CD4-positive, alpha-beta T cell treated with Interleukin-10 for 1 hour (primary cell): ENCODE results near the gene LPP.

ENCODE experiments used
- DNase-seq: peaks from one replicate; pipeline ENCODE4 v3.0.0-alpha.2; 2020

LPP gene

DNA sequence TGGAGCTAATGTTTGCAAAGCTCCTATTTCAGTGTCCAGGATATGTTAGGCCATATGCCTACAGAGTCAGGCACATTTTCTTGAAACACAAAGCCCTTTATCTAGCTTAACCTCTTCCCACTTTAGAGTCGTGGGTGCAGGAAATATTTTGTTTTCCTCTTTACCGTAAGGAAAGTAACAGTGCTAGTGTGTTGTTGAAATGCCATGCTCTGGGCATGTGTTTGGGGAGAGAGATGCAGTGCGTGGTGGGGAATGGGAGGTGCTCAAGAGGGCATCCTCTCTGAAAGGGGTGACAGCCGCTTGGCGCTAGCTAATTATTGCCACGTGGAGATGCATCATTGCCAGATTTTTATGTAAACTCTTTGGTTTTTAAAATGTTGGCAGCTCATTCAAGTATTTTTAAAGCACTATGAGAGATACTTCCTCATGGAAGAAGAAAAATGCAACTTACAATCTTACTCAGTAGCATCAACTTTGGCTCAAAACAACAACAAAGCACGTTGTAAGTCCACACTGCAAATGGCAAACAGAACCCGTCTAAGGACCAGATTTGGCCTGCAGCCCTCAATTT lies 152.6 kb downstream of the LPP start:
- no peak for DNase-seq

DNA sequence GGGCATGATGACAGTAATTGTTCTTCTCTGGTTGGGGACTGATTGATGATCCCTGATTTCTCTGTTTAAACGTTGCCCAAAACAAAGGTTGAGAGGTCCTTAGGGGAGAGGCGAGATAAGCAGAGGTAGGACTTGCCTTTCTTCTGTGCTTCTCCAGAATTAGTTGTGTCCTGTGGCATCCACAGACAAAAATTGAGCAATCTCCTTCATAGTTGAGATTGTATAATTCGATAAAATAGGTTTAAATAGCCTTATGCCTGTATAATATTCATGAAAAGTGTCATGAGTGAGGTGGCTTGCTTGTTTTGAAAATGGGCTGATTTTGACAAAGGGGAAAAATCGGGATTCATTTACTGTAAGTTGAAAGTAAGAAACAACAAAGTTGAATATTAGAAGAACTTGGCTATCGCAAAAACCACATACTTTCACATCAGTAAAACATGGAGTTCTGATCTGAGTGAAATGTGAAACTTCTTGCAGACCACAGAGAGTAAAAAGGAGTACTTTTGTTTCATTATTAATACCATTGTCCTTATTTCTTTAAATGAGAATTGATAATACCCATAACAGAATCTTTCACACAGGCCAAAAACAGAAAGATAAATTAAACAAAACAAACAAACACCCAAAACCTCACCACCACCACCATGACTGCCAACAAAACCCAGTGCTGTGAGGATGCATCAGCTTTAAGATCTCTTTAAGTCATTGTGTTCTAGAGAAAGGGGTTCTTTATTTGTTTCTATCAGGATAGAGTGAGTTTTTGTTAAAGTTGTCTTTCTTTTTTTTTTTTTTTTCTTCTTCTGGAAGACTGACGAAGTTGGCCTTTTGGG lies 155.7 kb downstream of the LPP start:
- no peak for DNase-seq

DNA sequence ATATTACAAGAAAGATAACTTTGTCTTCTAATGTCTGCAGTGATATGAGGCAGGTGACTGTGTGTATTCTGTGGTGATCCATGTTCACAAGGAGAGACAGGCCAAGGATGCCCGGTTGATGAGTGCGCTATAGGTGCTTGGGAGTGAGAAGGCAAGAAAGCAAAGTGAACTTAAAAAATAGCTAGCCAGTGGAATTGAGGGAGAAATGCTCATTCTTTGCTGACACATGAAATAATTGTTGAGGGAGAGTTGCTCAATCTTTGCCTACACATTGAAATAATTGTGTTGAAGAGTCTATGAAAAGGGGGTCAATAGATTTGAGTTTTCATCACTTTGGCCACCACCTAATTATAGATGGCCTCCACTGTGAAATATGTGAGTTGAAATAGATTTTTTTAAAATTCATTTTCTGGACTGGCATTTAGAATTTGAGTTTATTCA lies 156.3 kb downstream of the LPP start:
- no peak for DNase-seq

DNA sequence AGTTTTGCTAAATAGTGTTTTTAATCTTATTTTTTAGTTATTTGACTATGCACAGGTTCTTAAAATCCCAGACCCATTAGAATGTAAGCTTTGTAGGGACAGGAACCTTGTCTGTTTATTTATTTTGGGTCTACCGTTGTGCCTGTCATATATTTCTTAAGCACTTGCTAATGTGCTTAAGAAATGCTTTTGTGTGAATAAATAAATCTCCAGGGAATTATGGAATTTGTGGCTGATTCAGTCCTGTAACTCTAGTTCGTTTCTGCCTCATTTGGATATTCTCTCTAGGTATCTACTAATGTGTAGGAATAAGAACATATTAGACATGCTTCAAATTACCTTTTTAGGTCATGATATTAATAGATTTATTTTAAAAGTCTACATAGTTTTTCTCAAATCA lies 161.6 kb downstream of the LPP start:
- DNase-seq = no peak

DNA sequence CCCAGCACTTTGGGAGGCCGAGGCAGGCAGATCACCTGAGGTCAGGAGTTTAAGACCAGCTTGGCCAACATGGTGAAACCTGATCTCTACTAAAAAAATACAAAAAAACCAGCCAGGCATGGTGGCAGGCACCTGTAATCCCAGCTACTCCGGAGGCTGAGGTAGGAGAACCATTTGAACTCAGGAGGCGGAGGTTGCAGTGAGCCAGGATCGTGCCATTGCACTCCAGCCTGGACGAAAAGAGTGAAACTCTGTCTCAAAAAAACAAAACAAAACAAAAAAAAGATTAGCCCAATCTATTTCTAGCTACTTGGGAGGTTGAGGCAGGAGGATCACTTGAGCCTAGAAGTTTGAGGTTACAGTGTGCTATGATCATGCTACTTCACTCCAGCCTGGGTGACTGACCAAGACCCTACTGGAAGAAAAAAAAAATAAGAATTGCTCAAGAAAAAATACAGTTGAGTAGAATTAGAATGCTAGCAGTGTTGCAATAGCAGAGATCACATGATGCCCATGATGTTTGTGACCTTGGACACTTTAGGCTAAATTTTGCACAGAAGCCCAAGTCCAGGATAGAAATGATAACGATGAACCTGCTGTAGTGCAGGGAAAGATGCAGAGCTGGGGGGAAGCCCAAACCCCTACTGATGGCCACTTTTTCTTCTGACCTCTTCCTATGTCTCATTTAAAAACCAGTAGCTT lies 162.2 kb downstream of the LPP start:
- DNase-seq = no peak

DNA sequence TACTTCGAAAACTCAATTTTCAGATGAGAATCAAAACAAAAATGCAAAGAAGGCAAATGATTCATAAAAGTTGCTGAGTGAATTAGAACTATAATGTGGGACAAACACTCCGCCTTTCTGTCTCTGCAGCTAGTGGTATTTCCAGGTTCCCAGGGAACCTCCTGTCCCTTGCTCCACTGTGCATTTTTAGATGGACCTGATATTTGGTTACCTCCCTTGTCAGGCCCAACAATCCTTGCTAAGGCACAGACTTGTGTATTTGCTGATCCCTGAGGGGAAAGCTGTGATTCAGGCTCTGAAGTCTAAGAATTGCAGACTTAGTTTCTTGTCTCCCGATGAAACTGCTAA lies 162.7 kb downstream of the LPP start:
- DNase-seq = no peak

DNA sequence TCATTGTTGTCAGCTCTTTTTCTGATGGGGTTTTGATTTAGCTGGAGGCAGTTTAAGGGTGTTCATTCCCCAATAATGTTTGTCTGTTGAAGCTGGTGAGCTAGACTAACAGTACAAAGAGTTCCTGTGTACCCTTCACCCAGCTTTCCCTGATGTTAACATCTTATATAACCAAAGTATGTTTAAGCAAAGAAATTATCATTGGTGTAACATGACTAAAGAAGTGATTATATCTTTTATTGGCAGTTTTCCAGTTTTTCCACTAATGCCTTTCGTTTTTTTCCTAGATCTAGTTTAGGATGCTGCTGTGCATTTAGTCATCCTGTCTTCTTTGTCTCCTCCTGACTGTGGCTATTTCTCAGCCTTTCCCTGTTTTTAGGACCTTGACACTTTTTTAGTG lies 165.6 kb downstream of the LPP start:
- DNase-seq = no peak

DNA sequence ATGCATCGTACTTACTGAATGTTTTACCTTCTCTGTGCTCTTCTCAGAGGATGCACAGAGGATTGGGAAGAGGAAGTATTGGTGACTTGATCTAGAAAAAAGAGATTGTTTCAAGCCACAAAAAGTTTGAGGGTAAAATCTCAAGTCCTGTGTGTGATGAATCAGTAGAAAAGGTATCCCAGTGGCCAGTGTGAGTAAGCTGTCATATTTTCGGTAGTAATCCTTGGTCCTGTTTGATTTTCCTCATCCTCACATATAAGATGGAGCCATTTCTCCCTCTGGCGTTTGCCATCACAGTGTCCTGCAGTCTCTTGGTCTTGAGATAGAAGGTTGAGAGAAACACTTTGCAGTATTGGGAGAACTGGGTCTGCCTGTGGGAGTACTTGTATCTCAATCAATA lies 166.8 kb downstream of the LPP start:
- DNase-seq = no peak

DNA sequence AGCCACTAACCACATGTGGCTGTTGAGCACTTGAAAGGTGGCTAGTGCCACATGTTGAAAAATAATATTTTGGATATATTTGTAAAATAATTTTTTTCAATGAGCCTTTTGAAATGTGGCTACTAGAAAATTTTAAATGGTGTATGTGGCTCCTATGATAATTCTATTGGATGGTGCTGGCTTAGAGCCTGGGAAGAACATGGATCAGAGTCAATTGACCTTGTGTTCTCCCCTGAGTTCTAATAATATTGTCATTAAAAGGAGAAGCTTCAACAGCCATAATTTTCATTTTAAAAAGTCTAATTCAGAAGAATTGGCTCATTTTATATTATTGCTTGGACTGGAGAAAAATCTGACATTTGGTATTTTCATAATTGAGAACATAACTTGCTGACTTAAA lies 167.3 kb downstream of the LPP start:
- DNase-seq = no peak

DNA sequence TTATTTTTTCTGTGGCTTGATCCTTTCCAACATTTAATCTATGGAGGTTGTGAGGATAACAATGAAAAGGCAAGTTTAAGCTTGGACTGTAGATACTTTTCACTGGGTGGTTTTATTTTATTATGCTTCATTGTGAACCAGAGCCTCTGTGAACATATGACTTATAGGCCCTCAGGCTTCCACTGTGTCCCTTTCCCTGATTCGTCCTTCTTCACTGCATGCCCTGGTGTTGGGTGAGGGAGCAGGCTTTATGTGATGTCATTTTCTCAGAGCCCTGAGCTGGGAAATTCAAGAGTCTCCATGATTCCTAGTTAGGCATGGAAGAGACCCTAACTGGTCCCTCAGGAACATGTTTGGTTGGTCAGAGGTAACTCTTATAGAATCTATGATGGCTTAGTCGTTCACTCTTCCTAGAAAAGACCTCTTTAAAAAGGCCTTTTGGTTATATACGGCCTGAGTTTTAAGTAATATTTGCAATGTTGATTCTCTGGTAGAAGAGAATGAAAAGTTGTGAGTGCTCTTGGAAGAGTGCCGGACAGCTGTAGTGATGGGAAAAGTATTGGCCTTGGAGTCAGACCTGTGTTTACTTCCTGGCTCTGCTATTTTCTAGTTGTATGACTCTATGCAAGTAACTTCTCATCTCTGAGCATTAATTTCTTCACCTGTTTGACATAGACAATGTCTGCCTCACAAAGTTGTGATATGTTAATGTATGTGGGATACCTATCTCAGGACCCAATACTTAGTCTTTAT lies 168.4 kb downstream of the LPP start:
- no peak for DNase-seq

DNA sequence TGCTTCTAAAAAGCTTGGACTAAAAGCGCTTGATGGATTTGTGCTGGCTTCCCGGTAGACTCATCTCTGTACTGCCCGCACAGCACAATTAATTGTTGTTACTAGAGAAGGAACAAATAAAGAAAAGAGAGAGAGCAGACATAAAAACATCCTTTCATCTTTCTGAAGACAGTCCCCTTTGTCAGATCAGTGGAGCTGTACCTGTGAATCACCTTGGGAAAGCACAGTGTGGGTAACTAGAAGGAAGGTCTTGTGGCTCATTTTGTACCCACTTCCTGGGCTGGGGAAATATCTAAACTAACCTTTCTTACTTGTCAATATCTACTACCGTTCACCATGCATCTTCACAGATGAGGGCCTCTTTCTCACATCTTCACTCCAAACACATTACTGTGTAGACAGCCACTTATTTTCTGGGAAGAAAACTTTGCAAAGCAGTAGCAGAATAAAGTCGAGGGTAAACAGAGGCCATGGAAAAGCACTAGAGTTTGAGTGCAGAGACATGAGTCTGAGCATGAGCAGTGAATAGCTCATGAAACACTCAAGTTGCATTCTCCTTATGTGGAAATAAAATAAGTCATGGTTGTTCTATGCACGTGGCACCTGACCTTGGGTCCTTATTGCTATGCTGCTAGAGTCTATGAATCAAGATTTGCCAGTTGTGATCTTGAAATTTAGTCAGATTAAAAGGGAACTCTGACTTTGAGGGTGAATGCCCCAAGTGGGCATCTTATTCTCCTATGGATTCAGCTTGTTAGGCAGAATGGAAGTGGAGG lies 169.3 kb downstream of the LPP start:
- DNase-seq = peak; percentile 73

DNA sequence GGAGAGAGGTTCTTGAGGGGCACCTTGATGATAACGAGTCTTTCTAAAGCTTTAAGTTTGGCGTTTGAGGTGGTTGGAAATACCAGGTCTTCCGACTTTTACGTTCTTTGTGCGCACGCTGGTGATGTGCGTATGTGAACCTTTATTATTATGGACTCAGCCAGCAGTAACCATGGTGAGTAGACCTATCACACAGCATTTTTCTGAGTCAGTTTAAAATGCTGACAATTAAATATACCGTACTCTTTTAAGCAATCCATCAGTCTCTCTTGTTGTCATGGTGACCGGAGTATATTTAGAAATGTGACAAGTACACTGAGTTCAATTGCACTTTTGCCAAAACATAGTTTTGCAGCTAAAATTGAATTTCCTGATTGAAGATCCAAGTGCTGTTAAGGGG lies 172.2 kb downstream of the LPP start:
- no peak for DNase-seq

DNA sequence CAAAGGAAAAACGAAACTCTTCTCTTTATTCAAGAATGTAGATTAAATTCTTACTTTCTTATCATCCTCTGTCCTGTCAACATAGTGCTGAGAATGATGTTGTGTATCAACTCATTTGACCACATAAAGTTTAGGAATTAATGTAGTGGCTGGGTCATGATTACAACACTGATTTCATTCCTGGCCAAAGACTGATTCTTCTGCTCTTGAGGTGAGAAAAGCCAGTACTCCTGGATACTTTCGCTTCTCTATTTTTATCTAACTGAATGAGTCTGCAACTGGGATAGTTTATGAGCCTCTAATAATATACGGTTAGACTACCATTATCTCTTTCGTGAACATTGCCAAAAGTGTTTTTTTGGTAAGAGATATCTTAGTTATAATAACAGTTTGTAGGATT lies 173.0 kb downstream of the LPP start:
- DNase-seq = no peak

DNA sequence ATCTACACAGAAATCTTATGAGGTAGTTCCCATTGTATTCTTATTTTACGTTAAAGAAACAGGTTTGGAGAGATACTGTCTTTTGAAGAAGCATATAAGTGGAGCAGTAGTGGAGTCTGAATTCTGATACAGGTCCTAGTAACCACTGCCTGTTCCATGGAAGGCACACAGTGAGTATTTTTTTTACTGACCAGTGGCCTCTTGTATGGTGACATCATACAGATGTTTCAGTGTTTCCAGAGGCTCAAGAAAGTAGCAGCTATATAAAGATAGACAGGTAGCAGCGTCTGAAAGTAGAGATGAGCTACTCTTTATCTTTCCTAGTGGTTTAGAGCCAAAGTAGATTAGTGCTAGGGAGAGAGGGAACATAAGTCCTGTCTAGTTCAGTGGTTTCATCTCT lies 173.5 kb downstream of the LPP start:
- DNase-seq = no peak

DNA sequence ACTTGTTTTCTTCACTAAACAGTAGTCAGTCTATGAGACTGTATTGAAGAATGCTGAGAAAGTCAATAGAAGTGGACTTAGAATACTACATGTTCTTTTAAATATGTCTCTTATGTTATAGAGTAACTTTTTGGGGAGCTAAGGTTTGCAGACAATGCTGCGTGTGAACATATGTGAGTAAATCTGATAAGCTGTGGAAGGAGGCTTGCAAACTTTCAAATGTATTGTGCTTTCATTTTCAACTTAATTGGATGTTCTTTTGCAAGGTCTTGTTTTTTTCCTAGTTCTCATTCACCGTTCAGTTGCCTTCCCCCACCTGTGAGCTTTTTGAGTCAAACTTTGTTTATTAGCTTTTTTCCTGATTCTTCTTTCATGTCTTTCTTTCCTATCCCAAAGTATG lies 176.2 kb downstream of the LPP start:
- DNase-seq = no peak

DNA sequence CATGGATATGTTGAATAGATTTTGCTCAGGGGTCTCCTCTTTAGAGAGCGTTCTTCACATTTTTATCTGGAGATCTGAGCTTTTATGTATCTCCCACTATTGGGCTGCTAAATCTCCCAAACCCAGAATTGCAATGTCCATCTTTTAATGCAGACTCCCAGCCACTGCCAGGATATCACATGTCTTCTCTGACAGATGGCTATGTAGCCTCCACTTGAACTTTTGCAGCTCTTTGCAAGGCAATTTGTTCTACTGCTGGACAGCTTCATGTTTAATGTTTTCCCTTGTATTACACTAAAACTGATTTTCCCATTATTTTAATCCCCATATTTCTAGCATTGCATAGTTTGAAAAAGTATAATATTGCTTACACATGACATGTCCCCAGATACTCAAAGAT lies 177.2 kb downstream of the LPP start:
- DNase-seq = no peak

DNA sequence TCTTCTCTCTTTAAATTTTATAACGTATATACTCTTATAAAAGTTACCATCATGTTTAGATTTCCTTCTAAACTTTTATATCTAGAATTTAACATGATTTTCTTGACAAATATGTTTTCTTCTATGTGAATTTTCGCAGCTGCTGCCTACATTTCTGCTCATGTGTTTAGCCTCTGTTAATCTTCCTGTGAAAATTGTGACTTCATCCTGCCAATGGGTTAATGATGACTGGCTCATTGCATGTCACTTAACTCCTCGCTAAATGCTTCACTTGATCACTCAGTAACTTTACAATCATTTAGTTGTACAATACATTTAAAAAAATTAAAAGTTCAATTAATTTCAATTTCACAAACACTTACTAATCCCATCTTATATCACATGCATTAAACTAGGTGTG lies 178.1 kb downstream of the LPP start:
- DNase-seq = no peak

DNA sequence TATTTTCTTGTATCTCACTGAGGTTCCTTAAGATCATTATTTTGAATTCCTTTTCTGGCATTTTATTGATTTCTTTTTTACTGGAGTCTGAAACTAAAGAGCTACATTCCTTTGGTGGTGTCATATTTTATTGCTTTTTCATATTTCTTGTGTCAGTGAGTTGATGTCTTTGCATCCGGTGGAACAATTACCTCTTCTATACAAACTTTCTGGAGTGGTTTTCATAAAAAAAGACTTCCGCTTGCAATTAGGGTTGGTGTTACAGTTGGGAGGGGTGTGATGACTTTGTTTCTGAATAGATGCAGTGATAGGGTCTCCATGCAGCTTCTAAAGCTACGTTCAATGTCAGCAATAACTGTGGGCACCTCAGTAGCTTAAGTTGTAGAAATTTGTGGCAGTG lies 181.7 kb downstream of the LPP start:
- DNase-seq = no peak

DNA sequence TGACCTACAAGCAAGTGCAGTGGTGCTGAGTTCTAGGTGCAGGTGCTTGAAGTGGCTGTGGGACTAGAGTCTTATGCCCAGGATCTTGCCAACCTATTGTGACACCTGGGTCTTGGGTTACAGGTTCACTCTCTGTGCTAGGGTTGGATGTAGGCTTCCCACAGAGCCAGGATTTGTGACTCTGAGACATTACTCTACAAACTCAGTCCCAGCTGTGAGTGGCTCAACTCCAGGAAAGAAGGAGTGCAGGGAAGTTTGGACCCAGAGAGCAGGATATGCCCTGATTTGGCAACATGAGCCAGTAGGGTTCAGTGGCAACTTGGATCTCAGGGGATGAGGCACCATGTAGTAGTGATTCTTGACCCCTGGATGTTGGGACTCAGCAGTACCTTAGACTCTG lies 182.2 kb downstream of the LPP start:
- DNase-seq = no peak

DNA sequence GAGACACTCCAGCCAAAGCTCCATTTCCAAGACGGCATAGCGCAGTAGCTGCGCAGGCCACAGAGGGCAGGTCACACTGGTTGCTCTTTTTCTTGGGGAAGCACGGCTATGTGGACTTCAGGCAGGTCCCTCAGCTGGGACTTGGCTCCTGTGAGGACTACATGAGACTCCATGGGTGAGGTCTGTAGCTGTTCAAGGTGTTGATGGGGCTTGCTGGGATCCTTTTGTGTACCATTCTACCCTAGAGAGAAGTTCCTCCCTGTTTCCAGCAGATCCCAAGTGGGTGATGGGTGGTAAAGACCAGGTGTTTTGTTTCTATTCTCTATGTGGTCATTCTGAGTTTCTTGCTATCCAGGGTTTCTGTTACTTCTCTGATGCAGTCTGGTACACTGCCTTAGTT lies 183.3 kb downstream of the LPP start:
- DNase-seq = no peak

DNA sequence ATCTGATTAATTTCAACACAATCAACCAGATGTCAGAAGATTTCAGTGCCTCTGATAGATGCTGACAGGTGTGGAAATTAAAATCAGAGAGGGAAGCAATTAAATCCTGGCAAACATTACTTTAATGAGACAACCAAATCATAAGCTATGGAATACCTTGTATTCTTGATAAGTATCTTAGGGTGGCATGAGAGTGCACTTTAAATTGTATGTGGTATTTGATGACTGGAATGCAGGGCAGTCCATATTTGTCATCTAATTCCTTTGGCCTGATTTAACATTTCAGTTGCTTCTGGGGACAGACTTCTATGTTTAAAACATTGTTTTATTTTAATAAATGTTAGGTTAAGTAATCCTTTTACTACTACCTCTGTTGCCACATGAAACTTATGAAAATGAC lies 184.1 kb downstream of the LPP start:
- DNase-seq = no peak

DNA sequence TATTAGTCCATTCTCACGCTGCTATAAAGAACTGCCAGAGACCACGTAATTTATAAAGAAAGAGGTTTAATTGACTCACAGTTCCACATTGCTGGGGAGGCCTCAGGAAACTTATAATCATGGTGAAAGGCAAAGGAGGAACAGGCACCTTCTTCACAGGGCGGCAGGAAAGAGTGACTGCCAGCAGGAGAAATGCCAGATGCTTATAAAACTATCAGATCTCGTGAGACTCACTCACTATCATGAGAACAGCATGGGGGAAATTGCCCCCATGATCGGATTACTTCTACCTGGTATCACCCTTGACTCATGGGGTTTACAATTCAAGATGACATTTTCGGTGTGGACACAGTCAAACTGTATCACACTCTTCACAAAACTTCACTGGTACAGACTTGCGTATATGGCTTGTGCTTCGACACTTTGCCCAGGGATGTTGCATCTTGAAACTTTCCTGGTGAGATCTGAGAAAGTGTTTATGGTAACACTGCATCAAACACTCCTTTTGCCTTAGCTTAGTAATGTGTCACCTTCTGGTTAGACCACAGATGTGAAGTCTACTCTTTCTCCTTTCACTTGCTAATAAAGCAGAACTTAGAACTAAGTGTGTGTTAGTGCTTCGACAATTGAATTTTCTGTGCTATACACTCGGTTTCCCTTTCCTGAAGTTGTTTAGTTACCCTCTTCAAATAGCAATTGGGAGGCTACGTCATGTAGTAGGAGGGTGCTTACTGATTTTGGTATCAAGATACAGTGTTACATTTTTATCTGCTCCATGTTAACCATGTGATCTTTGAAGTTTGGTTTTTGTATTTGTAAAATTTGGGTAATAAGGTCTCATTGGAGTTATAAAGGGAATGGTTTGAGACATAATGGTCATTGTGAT lies 185.7 kb downstream of the LPP start:
- DNase-seq = peak; percentile 52
